Measurements from ENCODE around the gene HAAO.

The HAAO gene

DNA sequence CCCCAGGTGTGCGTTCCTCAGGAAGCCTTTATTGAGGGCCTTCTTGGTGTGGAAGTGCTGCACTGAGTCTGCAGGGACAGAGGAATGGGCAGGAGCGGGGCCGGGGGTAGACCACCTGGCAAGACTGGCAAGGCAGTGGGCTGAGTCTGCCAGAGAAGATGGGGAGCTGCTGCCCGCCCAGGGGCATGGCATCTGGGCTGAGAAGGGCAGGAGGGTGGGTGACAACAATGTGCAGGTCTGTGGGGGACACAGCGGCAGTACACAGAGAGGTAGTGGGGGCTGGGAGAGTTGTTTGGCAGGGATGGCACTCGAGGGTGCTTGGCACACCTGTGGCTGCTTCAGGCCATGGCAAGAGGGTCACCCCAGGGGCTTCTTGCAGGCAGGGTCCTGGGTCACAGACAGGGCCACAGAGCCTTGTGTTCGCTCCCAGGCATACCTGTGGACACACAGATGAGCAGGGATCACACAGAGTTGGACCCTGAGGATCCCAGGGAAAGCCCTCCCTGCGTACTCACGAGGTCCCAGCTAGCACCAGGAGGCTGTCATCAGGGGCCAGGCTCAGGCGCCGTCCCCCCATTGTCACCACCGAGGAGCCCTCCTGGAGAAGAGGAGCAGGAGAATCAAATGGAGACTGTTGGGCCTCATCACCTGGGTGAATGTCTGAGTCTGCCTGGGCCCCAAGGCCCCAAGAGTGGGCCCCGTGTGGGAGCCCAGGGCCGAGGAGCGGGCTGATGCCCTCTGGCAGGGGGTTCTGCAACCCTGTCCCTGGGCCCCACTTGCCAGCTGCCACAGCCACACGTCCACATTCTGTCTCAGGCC lies 25.1 kb downstream of the HAAO start:
- DNase-seq, result no peak

DNA sequence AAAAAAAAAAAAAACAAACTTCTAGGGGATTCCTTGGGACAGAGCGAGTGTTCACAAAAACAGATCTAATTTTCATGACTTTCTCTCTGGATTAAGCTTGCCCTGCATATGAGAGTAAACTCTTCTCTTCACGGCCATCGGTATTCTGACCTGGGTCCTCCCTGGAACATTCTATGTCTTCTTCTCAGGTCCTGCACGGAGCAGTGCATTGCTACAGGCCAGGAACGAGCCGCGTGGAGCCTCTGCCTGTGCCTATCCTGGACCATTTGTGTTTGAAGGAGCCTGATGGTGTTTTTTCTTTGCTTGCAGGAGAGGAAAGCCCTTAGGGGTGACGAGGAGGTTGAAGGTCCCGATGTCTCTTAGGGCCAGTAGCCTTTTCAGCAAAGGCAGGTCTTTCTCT lies 26.7 kb downstream of the HAAO start:
- DNase-seq, result no peak

DNA sequence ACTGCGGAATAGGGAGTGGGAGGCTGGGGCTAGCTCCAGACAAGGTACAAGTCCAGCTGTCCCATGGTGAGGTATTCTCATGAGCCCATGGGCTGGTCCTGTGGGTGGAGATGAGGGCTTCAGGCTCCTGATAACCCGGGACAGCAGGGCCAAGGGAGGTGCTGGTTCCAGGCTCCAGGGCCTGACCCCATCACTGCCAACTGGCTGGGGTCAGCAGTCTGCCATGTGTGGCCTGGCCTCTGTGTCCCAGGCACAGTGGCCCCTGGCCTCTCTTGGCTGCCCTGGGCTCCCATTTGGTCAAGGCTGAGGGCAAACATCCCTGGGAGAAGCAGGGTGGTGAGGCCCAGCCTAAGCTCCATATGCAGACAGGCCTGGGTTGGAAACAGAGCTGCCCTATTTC lies 27.5 kb downstream of the HAAO start:
- DNase-seq, result no peak

DNA sequence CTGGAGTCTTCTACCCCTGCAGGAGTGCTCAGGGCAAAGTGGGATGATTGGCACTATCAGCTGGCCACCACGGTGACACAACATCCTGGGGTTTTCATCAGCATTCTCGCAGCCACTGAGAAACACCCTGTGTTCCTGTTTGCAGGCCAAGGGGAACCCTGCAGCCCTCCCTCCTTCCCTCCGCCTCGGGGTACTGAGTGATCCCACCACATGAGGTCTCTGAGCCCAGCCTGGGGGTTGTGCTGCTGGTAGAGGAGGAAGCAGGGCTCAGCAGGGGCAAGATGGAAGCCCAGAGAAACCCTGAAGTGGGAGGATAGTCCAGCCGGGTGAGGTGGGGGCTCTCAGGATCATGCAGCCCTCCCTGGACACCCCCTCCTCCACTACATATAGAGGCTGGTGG lies 28.3 kb downstream of the HAAO start, which contains the start of gene OXER1:
OXER1 (minus strand) TSS at position 40 of the 400 bp plus-strand sequence. CDS start 73 bp downstream, outside the sequence.
- DNase-seq, result no peak

GRCh38 chr2:42762823-42763804 lies 29.3 kb downstream of the HAAO start:
- DNase-seq, result no peak

GRCh38 chr2:42762155-42762554 lies 30.2 kb downstream of the HAAO start:
- DNase-seq, result no peak

DNA sequence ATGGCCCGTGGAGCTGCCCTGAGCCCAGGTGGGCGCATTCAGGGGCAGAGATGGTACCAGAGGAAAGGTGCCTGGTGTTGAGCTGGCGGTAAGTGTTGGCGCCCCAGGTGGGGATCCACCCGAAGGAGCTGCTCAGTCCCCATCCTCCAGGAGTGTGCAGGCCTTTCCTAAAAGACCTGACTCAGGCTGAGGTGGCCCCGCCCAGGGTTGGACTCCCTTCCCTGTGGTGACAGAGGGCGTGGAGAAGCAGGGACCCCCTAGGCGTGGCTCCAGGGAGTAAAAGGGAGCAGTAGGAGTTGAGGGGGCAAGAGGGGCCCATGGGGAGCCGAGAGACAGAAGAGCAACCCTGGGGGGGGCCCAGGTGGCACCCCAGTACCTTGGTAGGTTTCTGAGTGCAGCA lies 30.8 kb downstream of the HAAO start:
- no peak for DNase-seq

- no peak for DNase-seq
Measured at GRCh38 chr2:42758751-42759150, 33.6 kb downstream of the HAAO start.

DNA sequence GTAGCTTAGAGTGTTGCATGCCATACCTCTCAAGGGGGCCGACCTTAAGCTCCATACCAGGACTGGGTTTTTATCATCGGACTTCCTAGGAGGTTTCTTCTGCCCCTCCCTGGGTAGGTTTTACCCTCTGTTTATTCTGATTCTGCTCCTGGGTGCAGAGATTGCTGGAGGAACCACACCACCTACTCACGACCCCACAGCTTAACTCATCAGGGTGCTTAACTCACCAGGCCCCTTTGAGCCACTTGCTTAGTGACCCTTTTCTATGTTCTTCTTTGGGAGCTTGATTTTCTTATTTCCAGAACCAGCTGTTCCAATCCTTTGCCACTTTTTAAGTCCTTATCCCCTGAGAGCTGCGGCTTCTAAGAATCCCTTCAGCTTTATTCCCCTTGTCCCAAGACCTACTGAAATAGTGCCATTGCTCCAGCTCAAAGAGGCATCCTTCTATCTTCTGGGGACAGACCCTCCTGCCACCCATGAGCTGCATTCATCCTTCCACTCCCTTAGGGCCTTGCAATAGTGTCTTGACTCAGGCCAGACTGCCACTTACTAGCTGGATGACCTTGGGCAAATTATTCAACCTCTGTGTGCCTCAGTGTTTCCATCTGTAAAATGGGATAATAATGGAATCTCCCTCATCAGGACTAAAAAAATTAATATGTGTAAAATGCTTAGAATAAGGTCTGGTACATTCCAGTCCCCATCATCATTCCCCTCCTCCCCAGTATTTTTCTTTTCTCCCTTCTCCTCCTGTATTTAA lies 34.2 kb downstream of the HAAO start:
- no peak for DNase-seq

GRCh38 chr2:42756966-42757513 lies 35.3 kb downstream of the HAAO start:
- no peak for DNase-seq

GRCh38 chr2:42756150-42756775 lies 36.1 kb downstream of the HAAO start:
- no peak for DNase-seq

- no peak for DNase-seq
Measured at GRCh38 chr2:42755191-42755880, 37.0 kb downstream of the HAAO start.

DNA sequence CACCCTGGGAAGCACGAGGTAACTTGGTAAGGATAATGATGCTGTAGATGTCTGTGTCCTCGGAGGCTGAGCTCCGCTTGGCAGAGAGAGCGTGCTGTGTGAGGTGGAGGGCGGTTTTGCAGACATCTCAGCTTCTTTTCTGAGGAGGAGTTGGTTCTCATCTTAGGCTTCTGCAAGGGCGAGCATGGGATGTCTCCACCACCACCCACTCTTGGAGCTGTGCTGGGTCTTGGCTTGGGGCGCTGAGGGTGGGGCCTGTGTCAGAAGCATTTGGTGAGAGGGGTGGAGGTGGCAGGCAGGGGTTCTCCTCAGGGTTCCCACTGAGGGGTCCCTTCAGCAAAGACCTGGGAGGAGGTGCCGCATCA lies 37.6 kb downstream of the HAAO start:
- DNase-seq, result no peak

DNA sequence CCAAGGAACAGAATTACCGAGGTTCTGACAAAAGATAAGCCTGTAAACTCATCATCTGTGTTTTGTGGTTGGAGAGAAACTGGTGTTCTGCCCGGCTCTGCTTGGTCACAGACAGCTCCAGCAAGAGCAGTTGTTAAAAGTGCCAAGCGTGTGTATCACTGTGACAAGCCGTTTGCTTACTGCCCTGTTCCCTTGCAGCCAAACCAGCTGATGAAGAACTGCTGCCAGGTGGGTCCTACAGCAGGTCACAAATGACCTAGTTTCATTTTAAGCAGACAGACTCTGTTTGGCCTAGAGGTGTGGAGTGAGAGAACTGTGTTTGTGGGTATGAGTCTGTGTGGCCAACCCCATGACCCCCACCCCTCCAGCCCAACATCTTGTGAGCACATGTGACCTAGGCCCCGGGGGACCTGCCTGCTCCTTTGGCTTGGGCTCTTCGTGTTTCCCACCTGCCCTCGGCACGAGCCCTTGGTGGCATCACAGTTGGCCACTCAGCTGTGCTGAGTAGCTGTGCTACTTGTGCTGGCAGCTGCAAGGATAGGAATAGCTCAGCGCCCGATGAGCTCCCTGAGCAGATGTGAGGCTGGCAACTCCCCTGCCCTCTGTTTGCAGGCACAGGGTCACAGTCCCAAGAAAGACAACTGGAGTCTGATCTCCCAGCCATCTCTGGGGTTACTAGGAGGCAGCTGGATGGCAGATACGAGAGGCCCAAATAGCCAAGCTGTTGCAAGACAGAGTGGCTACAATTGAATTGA lies 38.2 kb downstream of the HAAO start:
- DNase-seq, result no peak

DNA sequence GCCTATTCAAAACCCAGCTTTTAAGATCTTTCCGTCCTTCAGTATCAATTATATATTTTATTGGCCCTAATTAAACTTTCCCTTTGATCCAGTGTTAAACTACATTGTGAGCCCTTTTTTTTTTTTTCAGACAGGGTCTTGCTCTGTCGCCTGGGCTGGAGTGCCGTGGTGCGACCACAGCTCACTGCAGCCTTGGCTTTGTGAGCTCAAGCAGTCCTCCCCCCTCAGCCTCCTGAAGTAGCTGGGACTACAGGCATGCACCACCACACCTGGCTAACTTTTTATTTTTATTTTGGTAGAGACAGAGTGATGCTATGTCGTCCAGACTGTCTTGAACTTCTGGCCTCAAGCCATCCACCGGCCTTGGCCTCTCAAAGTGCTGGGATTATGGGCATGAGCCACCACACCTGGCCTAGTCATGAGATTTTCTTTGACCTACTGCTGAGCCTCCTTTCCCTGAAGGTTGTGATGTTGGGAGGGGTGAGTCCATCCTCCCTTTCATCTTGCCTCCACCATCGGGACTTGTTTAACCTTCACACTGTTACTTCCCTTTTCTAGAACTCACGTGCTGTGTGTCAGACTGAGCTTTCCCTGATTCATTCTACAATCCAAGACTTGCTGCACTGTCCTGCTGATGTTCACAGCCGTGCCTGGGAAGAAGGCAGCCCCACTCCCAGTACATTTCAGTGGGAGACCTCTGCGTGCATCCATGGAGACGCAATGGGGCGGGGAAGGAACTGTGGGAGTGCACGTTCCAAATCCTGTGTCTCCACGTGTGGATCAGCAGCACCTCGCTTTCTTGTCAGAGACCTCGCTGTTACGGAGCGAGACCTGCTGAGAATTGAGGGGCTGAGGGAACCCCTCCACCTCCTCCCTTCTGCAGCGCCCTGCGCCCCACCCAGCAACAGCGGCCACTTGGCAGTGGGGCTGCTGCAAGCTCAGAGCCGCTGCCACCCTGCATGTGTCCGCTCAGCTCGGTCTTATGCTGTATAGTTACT lies 39.3 kb downstream of the HAAO start:
- DNase-seq, result no peak

DNA sequence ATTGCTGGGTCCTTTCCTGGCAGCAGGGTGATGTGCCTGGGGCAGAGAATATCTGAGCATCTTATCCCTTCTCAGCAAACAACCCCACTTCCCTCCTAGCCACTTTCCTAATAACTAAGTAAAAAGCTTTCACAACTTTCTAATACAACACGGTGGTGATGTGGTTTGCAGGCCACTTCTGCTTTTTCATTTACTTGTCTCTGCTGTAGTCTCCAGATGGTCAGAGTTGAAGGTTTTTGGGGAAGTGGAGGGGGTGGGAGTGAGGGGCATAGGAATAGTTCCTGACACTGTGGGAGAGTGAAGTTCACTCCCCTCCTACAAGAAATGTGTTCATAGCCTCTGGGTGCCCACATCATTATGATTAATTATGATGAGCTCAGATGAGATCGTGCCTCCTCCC lies 40.1 kb downstream of the HAAO start:
- no peak for DNase-seq

GRCh38 chr2:42748840-42749239 lies 43.5 kb downstream of the HAAO start:
- no peak for DNase-seq

DNA sequence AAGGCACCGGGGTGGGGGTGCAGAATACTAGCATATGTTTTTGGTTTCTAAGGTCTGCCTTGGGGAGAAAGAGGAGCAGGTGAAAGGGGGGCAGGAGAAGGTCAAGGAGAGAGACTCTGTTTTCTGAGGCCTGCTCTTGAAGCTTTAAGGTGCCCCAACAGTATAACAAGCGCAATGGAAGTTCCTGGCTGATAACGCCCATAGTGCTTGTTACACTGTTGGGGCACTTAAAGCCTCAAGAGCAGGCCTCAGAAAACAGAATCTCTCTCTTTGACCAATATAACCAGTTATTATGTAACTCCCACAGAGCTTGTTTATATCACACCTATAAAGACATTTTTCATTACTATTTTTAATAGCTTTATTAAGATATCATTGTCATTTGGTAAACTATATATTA lies 45.0 kb downstream of the HAAO start:
- DNase-seq, result no peak

- DNase-seq, result no peak
Measured at GRCh38 chr2:42744545-42745082, 47.8 kb downstream of the HAAO start.

All from SW 1271 (cell line).